NCI-H2196 (cell line): ENCODE data around the gene NUDT6.
A peak's percentile ranks its signal among the peaks of the same experiment; 100 is the strongest.
"Not testable (repeated sequence)": the region's sequence is repeated elsewhere in the genome, so short reads cannot be mapped to it uniquely, and the experiment has no call there.

Source experiments
- DNase-seq: peaks from one replicate; lab custom pipeline; 2025; ENCODE audit not compliant: unreplicated experiment; lab: John Stamatoyannopoulos, UW

NUDT6 gene, protein sequence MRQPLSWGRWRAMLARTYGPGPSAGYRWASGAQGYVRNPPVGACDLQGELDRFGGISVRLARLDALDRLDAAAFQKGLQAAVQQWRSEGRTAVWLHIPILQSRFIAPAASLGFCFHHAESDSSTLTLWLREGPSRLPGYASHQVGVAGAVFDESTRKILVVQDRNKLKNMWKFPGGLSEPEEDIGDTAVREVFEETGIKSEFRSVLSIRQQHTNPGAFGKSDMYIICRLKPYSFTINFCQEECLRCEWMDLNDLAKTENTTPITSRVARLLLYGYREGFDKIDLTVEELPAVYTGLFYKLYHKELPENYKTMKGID

GRCh38 chr4:122921971-122922876, at the start of gene NUDT6:
Gene NUDT6 (minus strand): TSS chr4:122922597. CDS start chr4:122922572, 25 bp downstream.
- peak; percentile 9 for DNase-seq

- no peak for DNase-seq
These were observed 45.9 kb upstream of the NUDT6 start for GRCh38 chr4:122968227-122968812.

DNA sequence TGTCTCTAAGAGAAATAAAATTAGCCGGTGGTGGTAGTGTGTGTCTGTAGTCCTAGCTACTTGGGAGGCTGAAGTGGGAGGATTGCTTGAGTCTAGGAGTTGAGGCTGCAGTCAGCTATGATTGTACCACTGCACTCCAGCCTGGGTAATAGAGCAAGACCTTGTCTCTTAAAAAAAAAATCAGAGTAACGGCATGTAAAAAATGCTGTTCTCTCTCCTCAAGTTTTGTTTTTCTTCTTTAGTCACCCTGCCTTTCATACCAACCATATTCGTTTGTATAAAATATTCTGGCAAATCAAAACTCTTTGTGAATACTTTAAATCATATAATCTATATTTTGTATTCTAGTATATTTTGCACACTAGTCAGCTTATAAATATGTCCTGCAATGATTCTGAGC, 44.8 kb upstream of the NUDT6 start:
- DNase-seq = no peak

DNA sequence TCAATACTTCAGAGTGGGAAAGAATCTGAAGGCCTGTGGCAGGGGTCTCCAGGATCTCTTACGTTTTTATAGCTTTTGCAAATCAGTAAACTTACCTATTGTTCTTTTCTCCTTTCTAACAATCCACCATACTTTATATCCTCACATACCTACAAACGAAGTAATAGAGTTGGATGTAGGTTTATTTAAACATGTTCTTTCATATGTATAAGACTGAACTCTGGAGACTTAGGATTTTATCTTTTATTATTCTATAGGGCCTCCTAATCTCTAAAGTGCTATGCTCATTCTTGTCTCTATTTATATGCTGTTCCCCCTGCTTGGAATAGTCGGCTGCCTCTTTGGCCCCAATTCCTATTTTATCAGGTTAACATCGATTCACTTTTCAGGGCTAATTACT, 43.8 kb upstream of the NUDT6 start:
- DNase-seq = no peak

GRCh38 chr4:122963216-122963615, 40.8 kb upstream of the NUDT6 start:
- DNase-seq = no peak

DNA sequence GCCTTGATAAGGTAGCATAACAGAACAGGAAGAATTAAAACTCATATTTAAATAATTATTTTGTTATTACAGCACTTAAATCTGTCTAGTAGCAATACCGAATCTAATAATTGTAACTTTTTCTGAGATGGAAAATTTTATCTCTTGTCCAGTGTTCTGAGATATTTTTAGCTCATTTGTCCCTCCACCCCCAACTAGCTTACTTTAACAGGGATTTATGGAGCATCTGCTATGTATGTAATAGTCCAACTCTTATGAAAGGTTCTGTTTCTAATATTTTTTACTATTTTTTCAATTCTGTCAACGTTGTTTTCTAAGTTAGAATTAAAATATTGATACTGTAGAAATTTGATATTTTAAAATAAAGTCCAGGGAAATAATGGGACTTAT, 38.2 kb upstream of the NUDT6 start:
- DNase-seq = no peak

GRCh38 chr4:122959981-122960610, 37.7 kb upstream of the NUDT6 start:
- DNase-seq = no peak

DNA sequence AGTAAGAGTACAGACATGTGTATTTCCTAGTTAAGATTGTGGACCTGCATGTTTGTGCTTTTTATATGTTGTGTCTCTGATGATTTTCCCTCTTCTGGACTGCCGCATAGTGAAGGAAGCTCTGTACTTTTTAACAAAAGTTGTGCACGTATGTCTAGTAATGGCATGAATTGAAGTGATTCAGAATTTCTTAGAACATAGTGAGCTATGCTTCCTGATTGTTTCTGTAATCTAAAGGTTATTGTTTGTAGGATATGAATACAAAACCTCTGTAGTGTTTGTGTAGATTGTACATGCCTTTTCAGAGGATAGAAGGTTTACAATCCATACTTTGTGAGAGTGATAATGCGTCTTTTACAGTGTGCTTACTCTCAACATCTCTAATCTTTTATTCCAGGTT, 37.0 kb upstream of the NUDT6 start:
- DNase-seq = no peak

- no peak for DNase-seq
These were observed 36.1 kb upstream of the NUDT6 start for GRCh38 chr4:122958505-122958904.

- DNase-seq = no peak
These were observed 31.5 kb upstream of the NUDT6 start for GRCh38 chr4:122953924-122954323.

DNA sequence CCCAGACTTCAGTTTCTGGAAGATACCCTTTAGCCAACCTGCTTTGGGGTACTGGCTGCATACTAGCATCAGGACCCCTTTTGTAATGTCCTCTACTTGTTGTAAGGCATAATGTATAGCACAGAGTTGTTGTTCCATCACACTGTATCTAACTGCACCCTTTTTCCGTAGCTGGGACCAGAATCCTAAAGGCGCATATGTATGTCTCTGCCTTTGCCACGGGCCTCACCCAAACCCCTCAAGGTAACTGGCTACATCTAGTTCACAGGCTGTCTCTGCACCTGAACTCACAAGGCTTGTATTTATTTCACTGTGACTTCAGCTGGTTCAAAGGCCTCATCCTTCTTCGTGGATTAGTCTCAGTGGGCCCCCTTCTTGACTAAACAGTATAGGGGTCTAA, 29.6 kb upstream of the NUDT6 start:
- DNase-seq = no peak

- no peak for DNase-seq
These were observed 26.3 kb upstream of the NUDT6 start for GRCh38 chr4:122948671-122949070.

- DNase-seq = no peak
These were observed 23.7 kb upstream of the NUDT6 start for GRCh38 chr4:122946142-122946541.

- DNase-seq = not testable (repeated sequence)
These were observed 22.7 kb upstream of the NUDT6 start for GRCh38 chr4:122945136-122945535.

DNA sequence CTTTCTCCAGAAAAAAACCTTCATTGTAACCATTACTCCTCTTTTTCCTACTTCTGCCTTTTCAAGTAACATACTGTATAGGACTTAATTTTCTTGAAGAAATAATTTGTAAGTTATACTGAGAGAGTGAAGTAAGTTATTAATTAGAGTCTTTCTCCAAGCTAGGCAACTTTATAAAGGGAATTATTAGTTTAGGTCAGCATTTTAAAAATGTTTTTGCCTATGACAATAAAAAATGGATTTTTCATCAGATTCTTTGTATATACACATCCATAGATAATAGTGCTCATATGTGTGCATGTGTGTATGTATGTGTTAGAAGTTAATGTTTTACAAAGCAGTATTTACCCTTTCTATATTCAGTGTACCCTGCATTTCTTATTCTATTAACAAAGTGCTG, 10.4 kb upstream of the NUDT6 start:
- no peak for DNase-seq

- no peak for DNase-seq
These were observed 8.5 kb upstream of the NUDT6 start for GRCh38 chr4:122930862-122931261.

GRCh38 chr4:122928930-122929329, 6.5 kb upstream of the NUDT6 start:
- DNase-seq = no peak

GRCh38 chr4:122922877-122923511, 597 bp upstream of the NUDT6 start:
- peak; percentile 49 for DNase-seq

GRCh38 chr4:122921300-122921699, 1.1 kb downstream of the NUDT6 start:
- DNase-seq = no peak

- no peak for DNase-seq
These were observed 1.9 kb downstream of the NUDT6 start for GRCh38 chr4:122920473-122920872.

- no peak for DNase-seq
These were observed 4.7 kb downstream of the NUDT6 start for GRCh38 chr4:122917731-122918130.
